Sigmoid colon (tissue), 7 donors: Measurements from ENCODE around the gene PEPD. TPM values are rescaled to one million over a fixed set of nuclear protein-coding genes. Genes with fewer than 3 reads are reported as not detected.
A peak's percentile ranks its signal among the peaks of the same experiment; 100 is the strongest.

ENCODE experiments used
- DNase-seq: peaks from one replicate; pipeline ENCODE4 v3.0.0-alpha.2; 2019
- H3K27ac ChIP-seq, 4 donors: fragments of 200-600 bp; sonication (generic); one replicate each; pipeline ENCODE4 v1.5.1; 2016 to 2019; ENCODE audit warnings: mild to moderate bottlenecking in 1 of 4
- H3K27me3 ChIP-seq, 3 donors: fragments of 200-600 bp; sonication (generic); one replicate each; pipeline ENCODE4 v1.5.1; 2019; ENCODE audit warnings: mild to moderate bottlenecking in 1 of 3
- H3K36me3 ChIP-seq, 4 donors: fragments of 200-600 bp; sonication (generic); one replicate each; pipeline ENCODE4 v1.5.1; 2016 to 2019
- H3K4me1 ChIP-seq, 4 donors: fragments of 200-600 bp; sonication (generic); one replicate each; pipeline ENCODE4 v1.5.1; 2017 to 2019
- H3K4me3 ChIP-seq, 4 donors: fragments of 200-600 bp; sonication (generic); one replicate each; pipeline ENCODE4 v1.5.1; 2017 to 2019; ENCODE audit warnings: mild to moderate bottlenecking in 2 of 4, moderate library complexity in 1 of 4
- H3K9me3 ChIP-seq, 4 donors: fragments of 200-600 bp in 3 of 4; sonication (generic) in 3 of 4; one replicate each; pipeline versions ENCODE4 v1.5.1 to v1.6.1; 2013 to 2019
- CTCF ChIP-seq, 4 experiments: fragments of 450-650 bp in 3 of 4; fragments of 200-600 bp in 1 of 4; IDR thresholded peaks; one replicate each; pipeline ENCODE4 v1.5.1; 2016 to 2019; ENCODE audit warnings: antibody characterized with exemption in 4 of 4, mild to moderate bottlenecking in 3 of 4, moderate library complexity in 2 of 4
- EP300 ChIP-seq, 4 donors: sonication (generic); formaldehyde crosslinking; IDR thresholded peaks; one replicate each; pipeline ENCODE4 v1.6.1; 2017; ENCODE audit warnings: antibody characterized with exemption in 4 of 4
- POLR2A ChIP-seq, 2 donors: fragments of 450-650 bp; IDR thresholded peaks; one replicate each; pipeline ENCODE4 v1.6.1; 2016; ENCODE audit warnings: antibody characterized with exemption in 2 of 2, mild to moderate bottlenecking in 2 of 2, moderate library complexity in 2 of 2
- POLR2AphosphoS5 ChIP-seq, 4 donors: sonication (generic); formaldehyde crosslinking; IDR thresholded peaks; one replicate each; pipeline ENCODE4 v1.6.1; 2017; ENCODE audit warnings: antibody characterized with exemption in 4 of 4
- WGBS, 2 donors: extraction: QIAGEN DNeasy Blood & Tissue Kit; methylation state at CpG; one replicate each; pipeline ENCODE4 v1.1.7; 2013; 5-methylcytosine and 5-hydroxymethylcytosine counted together
- intact Hi-C: fragments of 100-400 bp; cut with DNase I; formaldehyde crosslinking; loops from one replicate; pipeline ENCODE4 v1.15.1; 2023
- polyA plus RNA-seq, 3 donors: library from polyadenylated mRNA; stranded (reverse); fragments of 200-250 nt; gene quantifications; one replicate each; pipeline ENCODE4 v1.2.3, GENCODE V29; 2013
- total RNA-seq, 4 donors: library from RNA; depleted of rRNA; stranded (reverse); fragments of >200 nt; gene quantifications; one replicate each; pipeline ENCODE4 v1.1.0, GENCODE V29; 2016
- donor health status: healthy with polysubstance abuse.
- donor health status: Bipolar disorder and iron deficiency.
- donor health status: healthy.

The PEPD gene
- total and polyA plus RNA-seq, 7 donors, result 50.0 to 187 (median 67.8) TPM

- Histone ChIP-seq H3K4me1 (no peaks in the 10 kb centered on the region), H3K36me3 (peaks cover 0 to 5% (median 2%) of the 10 kb centered on the region in 4 donors), H3K27me3 (no peaks in the 10 kb centered on the region), H3K9me3 (no peaks in the 10 kb centered on the region), H3K4me3 (no peak overlapping the region), H3K27ac (no peak overlapping the region)
- TF ChIP-seq CTCF (IDR thresholded peaks at IDR 0.05) (no peak), POLR2A (IDR thresholded peaks at IDR 0.05) (no peak), POLR2AphosphoS5 (IDR thresholded peaks at IDR 0.05) (no peak), EP300 (IDR thresholded peaks at IDR 0.05) (no peak)
- intact Hi-C loops, result no loop called here
- WGBS, 2 donors, result 71 to 80% methylated on average over 11 of the region's 11 CpGs
- DNase-seq, result peak; percentile 49
Observed at GRCh38 chr19:33441277-33441699, 80.3 kb downstream of the PEPD start.

GRCh38 chr19:33440682-33441081 lies 80.9 kb downstream of the PEPD start:
- DNase-seq, result peak; percentile 35
- peaks cover 0 to 5% (median 2%) of the 10 kb centered on the region in 4 donors for H3K36me3 ChIP-seq
- H3K4me1 ChIP-seq, result peaks cover 0 to 2% (median 0%) of the 10 kb centered on the region in 4 donors
- no peak overlapping the region for H3K27ac ChIP-seq
- no peaks in the 10 kb centered on the region for H3K27me3 ChIP-seq
- intact Hi-C loops, result no loop called here
- H3K4me3 ChIP-seq, result no peak overlapping the region
- WGBS, 2 donors, result 94 to 95% methylated on average over 7 of the region's 7 CpGs
- no peaks in the 10 kb centered on the region for H3K9me3 ChIP-seq
- TF ChIP-seq CTCF (IDR thresholded peaks at IDR 0.05), result no peak
- TF ChIP-seq EP300 (IDR thresholded peaks at IDR 0.05), result no peak
- no peak for TF ChIP-seq POLR2A (IDR thresholded peaks at IDR 0.05)
- no peak for TF ChIP-seq POLR2AphosphoS5 (IDR thresholded peaks at IDR 0.05)

- Histone ChIP-seq H3K27ac (no peak overlapping the region), H3K4me1 (peaks cover 0 to 7% (median 2%) of the 10 kb centered on the region in 4 donors), H3K36me3 (peaks cover 0 to 5% (median 2%) of the 10 kb centered on the region in 4 donors), H3K27me3 (no peaks in the 10 kb centered on the region), H3K4me3 (no peak overlapping the region), H3K9me3 (no peaks in the 10 kb centered on the region)
- WGBS, 2 donors, result 82 to 83% methylated on average over 6 of the region's 6 CpGs
- intact Hi-C loops, result no loop called here
- TF ChIP-seq EP300 (IDR thresholded peaks at IDR 0.05) (no peak), POLR2A (IDR thresholded peaks at IDR 0.05) (no peak), POLR2AphosphoS5 (IDR thresholded peaks at IDR 0.05) (no peak), CTCF (IDR thresholded peaks at IDR 0.05) (no peak)
- DNase-seq, result peak; percentile 48
Observed at GRCh38 chr19:33440241-33440640, 81.3 kb downstream of the PEPD start.

GRCh38 chr19:33438987-33439781 lies 82.4 kb downstream of the PEPD start:
- intact Hi-C loops, result no loop called here
- Histone ChIP-seq H3K27me3 (no peaks in the 10 kb centered on the region), H3K36me3 (peaks cover 0 to 5% (median 2%) of the 10 kb centered on the region in 4 donors), H3K4me3 (no peak overlapping the region), H3K4me1 (peaks cover 0 to 17% (median 10%) of the 10 kb centered on the region in 4 donors), H3K27ac (no peak overlapping the region), H3K9me3 (no peaks in the 10 kb centered on the region)
- TF ChIP-seq EP300 (IDR thresholded peaks at IDR 0.05), result no peak
- no peak for TF ChIP-seq POLR2AphosphoS5 (IDR thresholded peaks at IDR 0.05)
- TF ChIP-seq POLR2A (IDR thresholded peaks at IDR 0.05), result no peak
- no peak for TF ChIP-seq CTCF (IDR thresholded peaks at IDR 0.05)
- 85 to 86% methylated on average over 16 of the region's 16 CpGs for WGBS, 2 donors
- peak; percentile 55 for DNase-seq
